Activated CD8-positive, alpha-beta T cell treated with anti-CD3 and anti-CD28 coated beads, Interleukin-2, amount 10 ng/mL, durations not matched to agents 7 days and 5 days (primary cell): ENCODE results near the gene FADS2. TPM values are rescaled to one million over a fixed set of nuclear protein-coding genes. Genes with fewer than 3 reads are reported as not detected.

Experiments
- ATAC-seq: fragments of 150-1000 bp; cut with Tn5 transposase; one replicate; pipeline ENCODE4 v1.10.0; 2021; ENCODE audit warnings: moderate library complexity
- CTCF ChIA-PET: fragments of 350-600 bp; sonication (Branson Sonifier 250); formaldehyde crosslinking; loops from one replicate; lab custom pipeline; 2021; ENCODE audit warnings: antibody characterized with exemption; lab: Charles Lee
- POLR2A ChIA-PET: fragments of 350-600 bp; sonication (Branson Sonifier 250); formaldehyde crosslinking; loops from one replicate; lab custom pipeline; 2021; ENCODE audit warnings: antibody characterized with exemption; lab: Charles Lee
- DNase-seq: peaks from one replicate; pipeline ENCODE4 v3.0.0-alpha.2; 2020
- H3K27ac Mint-ChIP-seq: one replicate; pipeline ENCODE4 v1.8.0; 2021; ENCODE audit warnings: mild to moderate bottlenecking, mixed read lengths
- H3K27me3 Mint-ChIP-seq: one replicate; pipeline ENCODE4 v1.8.0; 2021; ENCODE audit warnings: low read depth, mixed read lengths
- H3K36me3 Mint-ChIP-seq: one replicate; pipeline ENCODE4 v1.8.0; 2021; ENCODE audit warnings: low read depth, mixed read lengths
- H3K4me1 Mint-ChIP-seq: one replicate; pipeline ENCODE4 v1.8.0; 2021; ENCODE audit warnings: low read depth, mixed read lengths
- H3K4me3 Mint-ChIP-seq: one replicate; pipeline ENCODE4 v1.8.0; 2021; ENCODE audit warnings: mild to moderate bottlenecking, mixed read lengths
- H3K9me3 Mint-ChIP-seq: one replicate; pipeline ENCODE4 v1.8.0; 2022; ENCODE audit warnings: mixed read lengths; ENCODE audit not compliant: insufficient read depth
- total RNA-seq, 2 experiments: library from RNA; stranded (reverse); gene quantifications; one replicate each; pipeline ENCODE4 v1.2.3, GENCODE V29; 2021

FADS2 gene
- total RNA-seq, 2 experiments from 2014 or later: 395 to 416 TPM

- POLR2A ChIA-PET: no interaction called here
Measured at GRCh38 chr11:61869708-61870451, 41.8 kb downstream of the FADS2 start.

DNA sequence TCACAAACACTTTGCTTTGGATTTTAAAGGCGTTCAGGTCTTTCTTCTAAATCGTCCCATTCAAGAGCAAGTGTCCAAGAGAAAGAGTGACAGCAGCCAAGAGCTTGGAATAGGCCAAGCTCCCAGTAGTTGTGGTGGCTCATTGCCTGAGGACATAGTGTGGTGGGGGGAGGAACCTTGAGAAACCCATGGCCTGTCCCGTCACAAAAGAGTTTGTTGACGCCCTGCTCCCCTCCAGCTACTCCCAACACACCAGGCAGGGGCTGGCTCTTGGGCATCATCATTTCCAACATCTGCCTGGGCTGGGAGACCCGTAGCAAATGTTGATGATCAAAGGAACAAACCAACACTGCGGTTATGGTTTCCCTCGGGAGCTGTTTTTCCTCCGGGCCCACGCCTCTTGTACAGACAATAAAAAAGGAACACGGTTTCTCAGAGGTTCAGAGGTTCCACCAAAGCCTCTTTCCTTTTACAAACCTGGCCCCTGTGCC, 42.5 kb downstream of the FADS2 start:
- peaks cover 5% of the 10 kb centered on the region for H3K36me3 Mint-ChIP-seq
- no peak overlapping the region for H3K27ac Mint-ChIP-seq
- peaks cover 8% of the 10 kb centered on the region for H3K4me1 Mint-ChIP-seq
- ChIA-PET POLR2A (no interaction called here), CTCF (interaction anchor here (0.6 to 5.4 kb wide), 26 partner anchors 12 to 467 kb away, joined by 3 to 48 read pairs (median 4); partner anchors contain the start of genes FADS2 and INCENP)
- no peaks in the 10 kb centered on the region for H3K9me3 Mint-ChIP-seq
- no peak overlapping the region for H3K4me3 Mint-ChIP-seq
- H3K27me3 Mint-ChIP-seq: no peaks in the 10 kb centered on the region
- ATAC-seq (no peak), DNase-seq (no peak)

More at GRCh38 chr11:61869708-61870451, 41.8 kb downstream of the FADS2 start:
- Mint-ChIP-seq H3K9me3 (no peaks in the 10 kb centered on the region), H3K36me3 (peaks cover 9% of the 10 kb centered on the region), H3K4me1 (peaks cover 8% of the 10 kb centered on the region), H3K27me3 (no peaks in the 10 kb centered on the region), H3K27ac (no peak overlapping the region), H3K4me3 (no peak overlapping the region)
- CTCF ChIA-PET: interaction anchor here (0.7 to 5.4 kb wide), 21 partner anchors 13 to 254 kb away, joined by 3 to 48 read pairs (median 5); partner anchors contain the start of genes FADS2 and INCENP
- DNase-seq: no peak
- no peak for ATAC-seq

DNA sequence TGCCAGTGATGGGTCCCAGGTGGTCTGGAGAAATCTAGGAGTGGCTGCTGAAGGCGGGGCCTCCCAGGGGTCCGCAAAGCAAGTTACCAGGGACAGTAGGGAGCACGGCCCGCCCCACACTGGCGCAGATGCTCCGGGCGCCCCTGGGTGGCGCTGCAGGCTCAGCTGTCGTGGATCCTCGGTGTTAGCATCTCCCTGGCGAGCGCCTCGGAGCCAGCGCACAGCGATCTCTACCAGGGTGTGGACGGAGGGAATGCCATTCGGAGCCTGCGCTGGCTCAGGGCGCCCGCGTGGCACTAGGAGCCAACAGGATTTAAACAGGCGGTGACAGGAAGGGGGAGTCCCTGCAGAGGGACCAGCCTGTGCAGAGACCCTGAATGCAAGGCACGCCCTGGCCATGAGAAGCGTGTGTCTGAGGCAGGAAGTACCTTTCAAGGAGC, 43.1 kb downstream of the FADS2 start:
- Mint-ChIP-seq H3K27ac (peak overlapping the region; percentile 61), H3K4me1 (peaks cover 8% of the 10 kb centered on the region), H3K4me3 (peak overlapping the region; percentile 54), H3K27me3 (no peaks in the 10 kb centered on the region), H3K9me3 (no peaks in the 10 kb centered on the region), H3K36me3 (no peaks in the 10 kb centered on the region)
- peak; percentile 94 for ATAC-seq
- ChIA-PET POLR2A (no interaction called here), CTCF (interaction anchor here (0.6 to 5.4 kb wide), 23 partner anchors 11 to 467 kb away, joined by 3 to 48 read pairs (median 5); partner anchors contain the start of gene INCENP)
- DNase-seq: peak; percentile 77

DNA sequence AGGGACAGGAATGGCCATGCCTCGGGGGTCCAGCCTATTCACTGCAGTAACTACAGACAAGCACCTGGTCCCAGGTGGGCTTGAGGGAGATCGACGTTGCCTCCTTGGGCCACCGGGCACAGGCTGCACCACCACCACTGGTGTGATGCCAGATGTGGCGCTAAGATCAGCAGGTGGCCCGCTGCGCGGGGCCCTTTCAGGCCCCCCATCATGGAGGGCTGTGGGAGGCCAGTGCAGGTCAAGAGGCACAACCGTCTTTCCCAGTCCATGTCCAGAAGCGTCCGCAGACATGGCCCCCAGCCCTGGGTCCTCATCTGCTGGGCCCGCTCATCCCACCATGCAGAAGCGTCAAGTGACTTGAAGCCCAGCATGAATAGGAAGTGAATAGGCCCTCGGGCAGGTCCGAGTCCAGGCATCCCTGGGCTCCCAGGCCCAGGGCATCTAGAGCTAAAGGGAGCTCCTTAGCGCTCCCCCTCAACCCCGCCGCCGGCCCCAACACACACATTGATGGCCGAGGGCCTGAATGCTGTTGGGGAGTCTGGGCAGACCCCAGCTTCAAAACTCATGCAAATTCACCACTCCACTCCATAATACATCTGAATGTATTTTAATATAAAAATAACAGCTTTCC, 45.0 kb downstream of the FADS2 start:
- ATAC-seq (no peak), DNase-seq (no peak)
- Mint-ChIP-seq H3K9me3 (no peaks in the 10 kb centered on the region), H3K36me3 (no peaks in the 10 kb centered on the region), H3K27ac (no peak overlapping the region), H3K27me3 (no peaks in the 10 kb centered on the region), H3K4me3 (no peak overlapping the region), H3K4me1 (peaks cover 8% of the 10 kb centered on the region)
- CTCF ChIA-PET: interaction anchor here (1.4 to 5.4 kb wide), 3 partner anchors 76 to 235 kb away, joined by 5 to 48 read pairs (median 32); no protein-coding TSS in a partner anchor
- POLR2A ChIA-PET: no interaction called here

DNA sequence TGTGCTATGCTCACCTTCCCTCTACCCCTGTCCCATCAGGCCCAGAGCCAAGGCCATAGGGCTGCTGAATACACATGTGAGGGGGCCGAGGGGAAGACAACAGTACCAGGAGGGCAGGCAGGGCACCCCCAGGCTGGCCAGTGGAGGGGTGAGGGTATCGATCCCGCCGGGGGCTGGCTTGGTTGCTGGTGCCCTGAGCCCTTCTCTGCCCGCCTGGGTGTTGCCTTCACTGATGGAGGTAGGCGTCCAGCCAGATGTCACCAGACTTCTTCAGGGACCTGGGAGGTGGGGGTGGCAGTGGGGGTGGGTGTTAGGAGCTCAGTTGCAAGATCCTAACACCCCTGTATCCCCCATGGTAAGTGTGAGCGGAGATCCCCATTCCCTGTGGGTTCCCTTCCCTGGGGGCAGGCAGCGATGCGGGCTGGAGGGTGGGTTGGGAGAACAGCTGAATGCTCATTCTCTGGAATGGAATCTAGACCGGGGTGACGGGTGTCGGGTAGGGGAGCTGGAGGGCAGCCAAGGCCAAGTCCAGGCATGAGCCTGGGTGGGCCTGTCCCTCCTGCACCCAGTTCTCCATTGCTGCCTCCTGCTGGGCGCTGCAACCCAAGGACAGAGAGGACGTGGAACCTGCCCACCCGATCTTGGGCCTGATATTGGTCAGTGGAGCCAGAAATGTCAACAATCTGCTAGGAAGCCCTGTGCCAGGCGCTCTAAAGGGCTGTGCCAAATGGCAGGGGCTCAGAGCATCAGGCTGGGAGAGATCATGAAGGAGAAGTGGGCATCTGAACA, 45.7 kb downstream of the FADS2 start:
- ChIA-PET POLR2A (no interaction called here), CTCF (interaction anchor here (1.2 to 5.4 kb wide), 4 partner anchors 77 to 234 kb away, joined by 5 to 48 read pairs (median 18); no protein-coding TSS in a partner anchor)
- Mint-ChIP-seq H3K36me3 (no peaks in the 10 kb centered on the region), H3K27me3 (no peaks in the 10 kb centered on the region), H3K27ac (no peak overlapping the region), H3K4me1 (peaks cover 8% of the 10 kb centered on the region), H3K4me3 (no peak overlapping the region), H3K9me3 (no peaks in the 10 kb centered on the region)
- no peak for ATAC-seq
- no peak for DNase-seq

- ChIA-PET POLR2A (no interaction called here), CTCF (interaction anchor here (0.8 to 1.3 kb wide), 3 partner anchors 24 to 233 kb away, joined by 3 to 7 read pairs (median 5); no protein-coding TSS in a partner anchor)
- Mint-ChIP-seq H3K4me3 (no peak overlapping the region), H3K36me3 (no peaks in the 10 kb centered on the region), H3K27me3 (no peaks in the 10 kb centered on the region), H3K9me3 (no peaks in the 10 kb centered on the region), H3K27ac (no peak overlapping the region), H3K4me1 (peaks cover 8% of the 10 kb centered on the region)
- ATAC-seq: no peak
- no peak for DNase-seq
Measured at GRCh38 chr11:61874377-61874809, 46.3 kb downstream of the FADS2 start.

DNA sequence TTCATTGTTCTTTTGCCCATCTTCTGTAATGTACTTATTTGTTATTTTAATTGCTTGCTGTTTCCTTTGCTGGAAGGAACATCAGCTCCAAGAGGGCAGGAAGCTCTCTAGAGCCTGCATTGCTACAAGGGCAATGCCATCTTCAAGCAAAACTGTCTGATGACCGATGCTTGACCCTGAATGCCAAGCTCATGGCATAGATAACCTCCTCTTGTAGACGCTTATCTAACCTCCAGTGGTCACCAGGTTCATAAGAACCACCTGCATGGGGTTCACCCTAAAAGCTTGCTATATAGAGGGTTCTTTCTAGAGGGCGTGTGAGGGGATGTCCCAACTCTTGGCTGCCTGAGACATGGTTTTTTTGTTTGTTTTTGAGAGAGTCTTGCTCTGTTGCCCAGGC, 46.8 kb downstream of the FADS2 start:
- POLR2A ChIA-PET: no interaction called here
- no peaks in the 10 kb centered on the region for H3K27me3 Mint-ChIP-seq
- no peak for ATAC-seq
- H3K27ac Mint-ChIP-seq: no peak overlapping the region
- no peak for DNase-seq
- no peak overlapping the region for H3K4me3 Mint-ChIP-seq
- H3K9me3 Mint-ChIP-seq: no peaks in the 10 kb centered on the region
- CTCF ChIA-PET: interaction anchor here (0.8 to 1.5 kb wide), 4 partner anchors 24 to 233 kb away, joined by 3 to 7 read pairs (median 6); no protein-coding TSS in a partner anchor
- H3K36me3 Mint-ChIP-seq: no peaks in the 10 kb centered on the region
- peaks cover 8% of the 10 kb centered on the region for H3K4me1 Mint-ChIP-seq

- DNase-seq: no peak
- ChIA-PET CTCF (interaction anchor here (1.3 to 1.5 kb wide), 2 partner anchors 72 to 232 kb away, joined by 7 read pairs; no protein-coding TSS in a partner anchor), POLR2A (no interaction called here)
- peaks cover 8% of the 10 kb centered on the region for H3K4me1 Mint-ChIP-seq
- no peaks in the 10 kb centered on the region for H3K36me3 Mint-ChIP-seq
- H3K4me3 Mint-ChIP-seq: no peak overlapping the region
- ATAC-seq: no peak
- no peak overlapping the region for H3K27ac Mint-ChIP-seq
- no peaks in the 10 kb centered on the region for H3K9me3 Mint-ChIP-seq
- no peaks in the 10 kb centered on the region for H3K27me3 Mint-ChIP-seq
Measured at GRCh38 chr11:61875698-61876097, 47.6 kb downstream of the FADS2 start.

GRCh38 chr11:61879152-61879551, 51.1 kb downstream of the FADS2 start:
- ATAC-seq (no peak), DNase-seq (no peak)
- H3K9me3 Mint-ChIP-seq: no peaks in the 10 kb centered on the region
- no peaks in the 10 kb centered on the region for H3K27me3 Mint-ChIP-seq
- ChIA-PET CTCF (interaction anchor here (1.2 to 1.4 kb wide), 4 partner anchors 19 to 229 kb away, joined by 3 to 5 read pairs (median 4); no protein-coding TSS in a partner anchor), POLR2A (no interaction called here)
- no peak overlapping the region for H3K4me3 Mint-ChIP-seq
- H3K4me1 Mint-ChIP-seq: no peaks in the 10 kb centered on the region
- no peaks in the 10 kb centered on the region for H3K36me3 Mint-ChIP-seq
- no peak overlapping the region for H3K27ac Mint-ChIP-seq

DNA sequence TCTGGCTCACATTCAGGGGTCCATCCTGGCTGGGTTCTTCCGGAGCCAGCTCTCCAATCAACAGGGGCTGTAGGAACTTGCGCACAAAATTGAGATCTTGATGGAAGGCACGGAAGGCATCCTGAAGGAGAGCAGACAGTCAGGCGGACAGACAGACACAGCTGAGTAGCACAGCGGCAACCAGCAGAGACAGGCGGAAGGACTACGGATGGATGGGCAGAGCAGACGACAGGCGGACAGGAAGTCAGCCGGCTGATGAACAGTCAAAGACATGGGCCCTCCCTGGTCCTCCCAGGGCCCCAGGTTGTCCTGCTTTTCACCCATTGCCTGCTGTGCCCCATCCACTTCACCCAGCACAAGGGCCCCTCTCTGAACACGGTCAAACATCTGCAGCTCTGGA, 51.9 kb downstream of the FADS2 start:
- Mint-ChIP-seq H3K27me3 (no peaks in the 10 kb centered on the region), H3K27ac (no peak overlapping the region), H3K4me1 (no peaks in the 10 kb centered on the region), H3K9me3 (no peaks in the 10 kb centered on the region), H3K4me3 (no peak overlapping the region), H3K36me3 (no peaks in the 10 kb centered on the region)
- ChIA-PET CTCF (interaction anchor here (1.2 to 1.4 kb wide), 4 partner anchors 19 to 228 kb away, joined by 3 to 5 read pairs (median 4); no protein-coding TSS in a partner anchor), POLR2A (no interaction called here)
- ATAC-seq (no peak), DNase-seq (no peak)

DNA sequence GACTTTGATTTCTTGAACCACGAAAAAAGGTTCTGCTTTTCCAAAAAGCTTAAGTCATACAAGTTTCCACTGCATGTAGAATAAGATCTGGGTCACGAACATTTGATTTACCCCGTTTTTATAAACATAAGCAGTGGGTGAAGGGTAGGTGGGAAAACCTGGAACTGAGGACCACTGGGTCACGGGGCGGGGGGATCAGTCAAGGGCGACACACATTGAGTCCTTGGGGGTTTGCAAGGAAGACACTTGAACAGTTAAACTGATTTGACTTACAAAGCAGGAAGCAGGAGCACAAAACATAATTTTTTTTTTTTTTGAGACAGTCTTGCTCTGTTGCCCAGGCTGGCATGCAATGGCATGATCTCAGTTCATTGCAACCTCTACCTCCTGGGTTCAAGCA, 52.4 kb downstream of the FADS2 start:
- ChIA-PET POLR2A (no interaction called here), CTCF (interaction anchor here (1.2 to 2.4 kb wide), 5 partner anchors 18 to 227 kb away, joined by 3 to 10 read pairs (median 5); no protein-coding TSS in a partner anchor)
- DNase-seq: no peak
- Mint-ChIP-seq H3K36me3 (no peaks in the 10 kb centered on the region), H3K9me3 (no peaks in the 10 kb centered on the region), H3K27ac (no peak overlapping the region), H3K27me3 (no peaks in the 10 kb centered on the region), H3K4me1 (no peaks in the 10 kb centered on the region), H3K4me3 (no peak overlapping the region)
- no peak for ATAC-seq
